Bone marrow (tissue), 2 donors: ENCODE data around the gene NOL3.

Experiments
- DNase-seq, 2 donors: peaks; one replicate each; lab custom pipeline; 2025; lab: John Stamatoyannopoulos, UW

Gene NOL3

GRCh38 chr16:67206838-67207248 is 36.5 kb downstream of the NOL3 start:
- no peak for DNase-seq

GRCh38 chr16:67207249-67208091 is 37.1 kb downstream of the NOL3 start:
- DNase-seq, result no peak

- no peak for DNase-seq
Observed at GRCh38 chr16:67208154-67208896, 38.0 kb downstream of the NOL3 start.

- DNase-seq, result no peak
Observed at GRCh38 chr16:67209565-67209964, 39.2 kb downstream of the NOL3 start.

- no peak for DNase-seq
Observed at GRCh38 chr16:67210069-67210937, 40.0 kb downstream of the NOL3 start.

- no peak for DNase-seq
Observed at GRCh38 chr16:67211674-67212073, 41.3 kb downstream of the NOL3 start.

- DNase-seq, result no peak
Observed at GRCh38 chr16:67212766-67213165, 42.4 kb downstream of the NOL3 start.

GRCh38 chr16:67213197-67214019 is 43.1 kb downstream of the NOL3 start:
- DNase-seq, result no peak

GRCh38 chr16:67215706-67216105 is 45.4 kb downstream of the NOL3 start:
- DNase-seq, result no peak

GRCh38 chr16:67216612-67217490 is 46.5 kb downstream of the NOL3 start:
- DNase-seq, result peak in 1 of 2 donors; percentile 5

- no peak for DNase-seq
Observed at GRCh38 chr16:67223992-67224391, 53.7 kb downstream of the NOL3 start.
